SU-DHL-6 (cell line): ENCODE results near the gene SETD6.

Experiments used
- H2AFZ ChIP-seq: fragments of 200-600 bp; sonication (generic); 2 replicates; pipeline ENCODE4 v1.6.1; 2014; ENCODE audit warnings: low read depth, mild to moderate bottlenecking, moderate library complexity, mixed read lengths, antibody characterized with exemption, low read length; ENCODE audit not compliant: severe bottlenecking
- H3F3A ChIP-seq: fragments of 200-600 bp; shearing (Covaris generic); 2 replicates; pipeline ENCODE4 v1.6.0; 2016; ENCODE audit warnings: antibody characterized with exemption, mild to moderate bottlenecking; ENCODE audit not compliant: insufficient read depth
- H3K27ac ChIP-seq: fragments of 200-600 bp; sonication (generic); 2 replicates; pipeline ENCODE4 v1.5.1; 2016; ENCODE audit warnings: low read depth, mild to moderate bottlenecking, low read length, moderate library complexity, mixed read lengths
- H3K27me3 ChIP-seq: fragments of 200-600 bp; sonication (generic), shearing (Covaris generic); 2 replicates; pipeline ENCODE4 v1.6.0; 2014; ENCODE audit warnings: mild to moderate bottlenecking, low read length
- H3K36me3 ChIP-seq: fragments of 200-600 bp; sonication (generic); 2 replicates; pipeline ENCODE4 v1.6.1; 2014; ENCODE audit warnings: mild to moderate bottlenecking, low read length, mixed read lengths
- H3K4me2 ChIP-seq: fragments of 300-600, 200-600 bp; shearing (Covaris generic), sonication (generic); 2 replicates; pipeline ENCODE4 v1.6.0; 2014; ENCODE audit warnings: low read length, low read depth, mild to moderate bottlenecking; ENCODE audit not compliant: poor library complexity, severe bottlenecking
- H3K4me3 ChIP-seq: fragments of 200-600 bp; sonication (generic); 2 replicates; pipeline ENCODE4 v1.5.1; 2014; ENCODE audit warnings: antibody characterized with exemption, low read length, mild to moderate bottlenecking, mixed read lengths; ENCODE audit not compliant: insufficient read depth, poor library complexity, severe bottlenecking
- H3K79me2 ChIP-seq: fragments of 200-600 bp; sonication (generic); 2 replicates; pipeline ENCODE4 v1.6.1; 2014; ENCODE audit warnings: mild to moderate bottlenecking, low read length, moderate library complexity; ENCODE audit not compliant: insufficient read depth
- H3K9ac ChIP-seq: fragments of 200-600 bp; sonication (generic); 2 replicates; pipeline ENCODE4 v1.7.0; 2014; ENCODE audit warnings: mild to moderate bottlenecking, low read length
- H3K9me2 ChIP-seq: fragments of 200-600 bp; sonication (generic); replicated peaks from 2 replicates; pipeline ENCODE4 v1.6.1; 2014; ENCODE audit warnings: low read length; ENCODE audit not compliant: insufficient read depth
- H3K9me3 ChIP-seq: fragments of 200-600 bp; sonication (generic); 2 replicates; pipeline ENCODE4 v1.6.1; 2014; ENCODE audit warnings: low read length, mixed read lengths; ENCODE audit not compliant: insufficient read depth
- H4K20me1 ChIP-seq: fragments of 200-600 bp; sonication (generic); 2 replicates; pipeline ENCODE4 v1.6.1; 2014; ENCODE audit warnings: low read depth, mild to moderate bottlenecking, antibody characterized with exemption, low read length, moderate library complexity, mixed read lengths
- CTCF ChIP-seq: fragments of 200-600 bp; sonication (generic); IDR thresholded peaks from one replicate; pipeline ENCODE4 v1.5.1; 2017; ENCODE audit warnings: antibody characterized with exemption, mild to moderate bottlenecking, low read length, moderate library complexity; ENCODE audit not compliant: insufficient read depth, poor library complexity, severe bottlenecking
- EZH2phosphoT487 ChIP-seq: fragments of 200-600 bp; sonication (generic), shearing (Covaris generic); conservative IDR thresholded peaks from 2 replicates; pipeline ENCODE4 v1.6.1; 2018; ENCODE audit warnings: mild to moderate bottlenecking, antibody characterized with exemption, low read length, moderate library complexity, mixed read lengths

Gene SETD6

GRCh38 chr16:58516768-58517107 is 1.4 kb downstream of the SETD6 start:
- no peak for TF ChIP-seq EZH2phosphoT487
- no peak for TF ChIP-seq CTCF
- no peak overlapping the region for H2AFZ ChIP-seq
- peaks cover 22% of the 10 kb centered on the region for H3K36me3 ChIP-seq
- peak overlapping the region; percentile 91; the same call in 1 of the 2 replicates for H3K9ac ChIP-seq
- peaks cover 13% of the 10 kb centered on the region for H3K79me2 ChIP-seq
- no peaks in the 10 kb centered on the region for H3K9me3 ChIP-seq
- H3K9me2 ChIP-seq = no peaks in the 10 kb centered on the region
- peak overlapping the region; percentile 53 for H3K27ac ChIP-seq
- H3K27me3 ChIP-seq = no peaks in the 10 kb centered on the region
- no peak overlapping the region for H3K4me3 ChIP-seq
- peaks cover 3% of the 10 kb centered on the region; the same call in 1 of the 2 replicates for H4K20me1 ChIP-seq
- H3K4me2 ChIP-seq = peak overlapping the region; percentile 66
- H3F3A ChIP-seq = peaks cover 51% of the 10 kb centered on the region

GRCh38 chr16:58518083-58518979 is 3.0 kb downstream of the SETD6 start:
- Histone ChIP-seq H3K9me2 (no peaks in the 10 kb centered on the region), H3K36me3 (peaks cover 32% of the 10 kb centered on the region), H3K4me3 (no peak overlapping the region)

GRCh38 chr16:58518980-58519368 is 3.7 kb downstream of the SETD6 start:
- Histone ChIP-seq H3K4me2 (no peak overlapping the region), H3F3A (peaks cover 55% of the 10 kb centered on the region)

More at GRCh38 chr16:58518083-58518979, 3.0 kb downstream of the SETD6 start:
- Histone ChIP-seq H3K4me2 (no peak overlapping the region), H3F3A (peaks cover 57% of the 10 kb centered on the region), H3K27ac (0 out of 2 replicates have a peak overlapping the region, but pooled peaks have one; percentile 7), H3K27me3 (no peaks in the 10 kb centered on the region), H4K20me1 (peaks cover 3% of the 10 kb centered on the region; the same call in 1 of the 2 replicates), H3K9me3 (no peaks in the 10 kb centered on the region), H3K9ac (no peak overlapping the region), H3K79me2 (peaks cover 13% of the 10 kb centered on the region), H2AFZ (no peak overlapping the region)
- TF ChIP-seq EZH2phosphoT487 (no peak), CTCF (no peak)

More at GRCh38 chr16:58518980-58519368, 3.7 kb downstream of the SETD6 start:
- TF ChIP-seq CTCF = no peak
- no peak for TF ChIP-seq EZH2phosphoT487
- no peaks in the 10 kb centered on the region for H3K9me3 ChIP-seq
- H2AFZ ChIP-seq = no peak overlapping the region
- no peaks in the 10 kb centered on the region for H3K27me3 ChIP-seq
- H3K9ac ChIP-seq = no peak overlapping the region
- H3K9me2 ChIP-seq = no peaks in the 10 kb centered on the region
- peaks cover 11% of the 10 kb centered on the region for H3K79me2 ChIP-seq
- H3K36me3 ChIP-seq = peaks cover 36% of the 10 kb centered on the region
- peaks cover 3% of the 10 kb centered on the region; the same call in 1 of the 2 replicates for H4K20me1 ChIP-seq
- H3K4me3 ChIP-seq = no peak overlapping the region
- H3K27ac ChIP-seq = peak overlapping the region; percentile 8; the same call in 1 of the 2 replicates
